Measurements from ENCODE around the gene MTFR1L. TPM values are rescaled to one million over a fixed set of nuclear protein-coding genes. Genes with fewer than 3 reads are reported as not detected.
A peak's percentile ranks its signal among the peaks of the same experiment; 100 is the strongest.

MTFR1L gene
- total RNA-seq, 1 experiment from 2014 or later: 26.2 TPM

- no peaks in the 10 kb centered on the region; the same call in 1 of the 2 replicates for H3K36me3 ChIP-seq (ENCODE audit: control insufficient read depth, insufficient read depth, low read length)
- intact Hi-C loops (cut with micrococcal nuclease; ENCODE audit: unreplicated experiment): no loop called here
- no peak overlapping the region for H3K27ac Mint-ChIP-seq (ENCODE audit: unreplicated experiment)
Measured at GRCh38 chr1:25809929-25810328, 9.8 kb upstream of the MTFR1L start.

GRCh38 chr1:25810341-25811299 is 9.1 kb upstream of the MTFR1L start:
- ChIA-PET CTCF (interaction anchor here (0.6 to 2.0 kb wide), 6 partner anchors 8 to 595 kb away, joined by 3 to 12 read pairs (median 4); partner anchors contain the start of gene SELENON), POLR2A (no interaction called here)
- no peak overlapping the region for H3K27ac Mint-ChIP-seq (ENCODE audit: unreplicated experiment)
- BruUV-seq (replicated peaks): no TSS peak
- no peaks in the 10 kb centered on the region for H3K4me1 ChIP-seq
- H3K4me3 Mint-ChIP-seq (ENCODE audit: unreplicated experiment): no peak overlapping the region
- H3K27me3 ChIP-seq (replicated peaks; ENCODE audit: control insufficient read depth, insufficient read depth, low read length): no peaks in the 10 kb centered on the region
- DNase-seq: peak; percentile 66 to 79
- TF ChIP-seq CTCF (IDR thresholded peaks at IDR 0.05; ENCODE audit: insufficient read depth in 1 of 2, low read depth in 1 of 2, low read length in 1 of 2, severe bottlenecking in 1 of 2, unreplicated experiment in 1 of 2): peak; percentile 80 to 81
- intact Hi-C loops (cut with micrococcal nuclease; ENCODE audit: unreplicated experiment): no loop called here
- H3K9me3 Mint-ChIP-seq (ENCODE audit: unreplicated experiment): no peaks in the 10 kb centered on the region
- H3K27me3 Mint-ChIP-seq (ENCODE audit: insufficient read depth, unreplicated experiment): no peaks in the 10 kb centered on the region
- H3K36me3 ChIP-seq (ENCODE audit: control insufficient read depth, insufficient read depth, low read length): no peaks in the 10 kb centered on the region; the same call in 1 of the 2 replicates
- no peaks in the 10 kb centered on the region for H3K4me1 Mint-ChIP-seq (ENCODE audit: low read depth, unreplicated experiment)
- H3K9me3 ChIP-seq: no peaks in the 10 kb centered on the region
- H3K4me3 ChIP-seq (ENCODE audit: low read depth, low read length): no peak overlapping the region
- H3K36me3 Mint-ChIP-seq (ENCODE audit: insufficient read depth, unreplicated experiment): peaks cover 21% of the 10 kb centered on the region

More at GRCh38 chr1:25809929-25810328, 9.8 kb upstream of the MTFR1L start:
- DNase-seq: no peak
- H3K4me3 Mint-ChIP-seq (ENCODE audit: unreplicated experiment): no peak overlapping the region
- no peaks in the 10 kb centered on the region for H3K4me1 ChIP-seq
- H3K36me3 Mint-ChIP-seq (ENCODE audit: insufficient read depth, unreplicated experiment): peaks cover 16% of the 10 kb centered on the region
- BruUV-seq (replicated peaks): no TSS peak
- H3K9me3 Mint-ChIP-seq (ENCODE audit: unreplicated experiment): no peaks in the 10 kb centered on the region
- H3K9me3 ChIP-seq: no peaks in the 10 kb centered on the region
- ChIA-PET CTCF (interaction anchor here (0.7 to 2.0 kb wide), 4 partner anchors 9 to 202 kb away, joined by 3 to 12 read pairs (median 4); partner anchors contain the start of gene SELENON), POLR2A (no interaction called here)
- H3K4me3 ChIP-seq (ENCODE audit: low read depth, low read length): no peak overlapping the region
- H3K4me1 Mint-ChIP-seq (ENCODE audit: low read depth, unreplicated experiment): no peaks in the 10 kb centered on the region
- TF ChIP-seq CTCF (IDR thresholded peaks at IDR 0.05; ENCODE audit: insufficient read depth in 1 of 2, low read depth in 1 of 2, low read length in 1 of 2, severe bottlenecking in 1 of 2, unreplicated experiment in 1 of 2): no peak
- no peaks in the 10 kb centered on the region for H3K27me3 ChIP-seq (replicated peaks; ENCODE audit: control insufficient read depth, insufficient read depth, low read length)
- no peaks in the 10 kb centered on the region for H3K27me3 Mint-ChIP-seq (ENCODE audit: insufficient read depth, unreplicated experiment)

- Histone ChIP-seq H3K4me3 (ENCODE audit: low read depth, low read length) (no peak overlapping the region), H3K4me1 (no peaks in the 10 kb centered on the region), H3K9me3 (no peaks in the 10 kb centered on the region), H3K27me3 (replicated peaks; ENCODE audit: control insufficient read depth, insufficient read depth, low read length) (no peaks in the 10 kb centered on the region), H3K36me3 (ENCODE audit: control insufficient read depth, insufficient read depth, low read length) (no peaks in the 10 kb centered on the region; the same call in 1 of the 2 replicates)
- no peaks in the 10 kb centered on the region for H3K9me3 Mint-ChIP-seq (ENCODE audit: unreplicated experiment)
- no peak for DNase-seq
- no TSS peak for BruUV-seq (replicated peaks)
- ChIA-PET POLR2A (interaction anchor here (0.6 kb wide), 1 partner anchor 19 kb away, joined by 4 read pairs; no protein-coding TSS in a partner anchor), CTCF (interaction anchor here (1.3 to 2.0 kb wide), 2 partner anchors 8 to 203 kb away, joined by 4 to 12 read pairs; no protein-coding TSS in a partner anchor)
- intact Hi-C loops (cut with micrococcal nuclease; ENCODE audit: unreplicated experiment): no loop called here
- H3K4me3 Mint-ChIP-seq (ENCODE audit: unreplicated experiment): no peak overlapping the region
- TF ChIP-seq CTCF (IDR thresholded peaks at IDR 0.05; ENCODE audit: insufficient read depth in 1 of 2, low read depth in 1 of 2, low read length in 1 of 2, severe bottlenecking in 1 of 2, unreplicated experiment in 1 of 2): no peak
- H3K27me3 Mint-ChIP-seq (ENCODE audit: insufficient read depth, unreplicated experiment): no peaks in the 10 kb centered on the region
- no peaks in the 10 kb centered on the region for H3K4me1 Mint-ChIP-seq (ENCODE audit: low read depth, unreplicated experiment)
- peaks cover 21% of the 10 kb centered on the region for H3K36me3 Mint-ChIP-seq (ENCODE audit: insufficient read depth, unreplicated experiment)
- no peak overlapping the region for H3K27ac Mint-ChIP-seq (ENCODE audit: unreplicated experiment)
Measured at GRCh38 chr1:25811384-25812082, 8.2 kb upstream of the MTFR1L start.

Data from Caco-2 (cell line).